Activated CD4-positive, alpha-beta T cell treated with anti-CD3 and anti-CD28 coated beads for 1 hour (primary cell): Measurements from ENCODE around the gene SSUH2.
A peak's percentile ranks its signal among the peaks of the same experiment; 100 is the strongest.

Experiments used
- DNase-seq: peaks from one replicate; pipeline ENCODE4 v3.0.0-alpha.2; 2020

Gene SSUH2

GRCh38 chr3:8639659-8640000 is 5.0 kb downstream of the SSUH2 start:
- DNase-seq, result no peak

DNA sequence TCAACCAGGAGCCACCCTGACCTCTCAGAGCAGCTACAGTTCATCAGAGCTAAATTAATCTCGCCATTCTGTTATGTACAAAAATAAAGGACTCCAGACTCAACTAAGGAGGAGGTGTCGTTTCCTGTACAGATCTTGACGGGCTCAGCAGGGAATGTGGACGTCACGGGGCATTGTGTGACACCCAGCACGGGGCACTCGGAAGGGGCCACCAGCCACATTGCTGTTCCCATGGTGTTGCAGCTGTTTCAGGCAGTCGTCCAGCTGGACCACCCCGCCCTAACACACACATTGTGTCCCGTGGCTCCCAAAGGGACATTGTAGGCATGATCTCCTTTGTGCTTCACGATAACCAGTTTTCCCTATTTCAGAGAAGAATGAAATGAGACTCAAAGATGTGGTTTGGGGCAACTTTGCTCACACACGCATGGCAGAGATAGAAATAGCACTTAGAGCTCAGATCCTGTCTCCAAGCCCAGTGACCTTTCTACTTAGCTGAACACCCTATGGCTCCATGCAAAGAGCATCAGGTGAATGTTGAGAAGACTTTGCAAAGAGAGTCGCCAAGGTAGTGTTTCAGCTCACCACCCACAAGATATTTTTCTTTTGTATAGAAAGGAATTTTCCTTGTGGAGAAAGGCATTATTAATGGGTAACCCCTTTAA is 5.5 kb downstream of the SSUH2 start:
- DNase-seq, result no peak

DNA sequence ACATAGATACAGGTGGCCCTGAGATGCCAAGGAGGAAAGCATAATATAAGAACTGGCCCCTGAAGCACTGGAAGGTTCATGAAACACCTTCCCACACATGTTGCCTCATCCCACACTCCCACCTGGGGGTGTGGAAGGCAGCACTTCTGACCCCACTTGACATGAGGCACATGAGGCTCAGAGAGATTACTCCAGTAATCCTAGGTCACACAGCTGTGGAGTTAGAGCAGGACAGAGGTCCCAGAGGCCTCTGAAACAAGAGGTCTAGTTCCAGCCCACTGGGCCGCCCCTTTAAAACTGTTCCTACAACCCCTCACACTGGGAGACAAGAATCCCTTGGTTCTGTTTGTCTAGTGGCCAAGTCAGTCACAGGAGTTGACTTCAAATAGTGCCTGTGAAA is 7.2 kb downstream of the SSUH2 start:
- no peak for DNase-seq

DNA sequence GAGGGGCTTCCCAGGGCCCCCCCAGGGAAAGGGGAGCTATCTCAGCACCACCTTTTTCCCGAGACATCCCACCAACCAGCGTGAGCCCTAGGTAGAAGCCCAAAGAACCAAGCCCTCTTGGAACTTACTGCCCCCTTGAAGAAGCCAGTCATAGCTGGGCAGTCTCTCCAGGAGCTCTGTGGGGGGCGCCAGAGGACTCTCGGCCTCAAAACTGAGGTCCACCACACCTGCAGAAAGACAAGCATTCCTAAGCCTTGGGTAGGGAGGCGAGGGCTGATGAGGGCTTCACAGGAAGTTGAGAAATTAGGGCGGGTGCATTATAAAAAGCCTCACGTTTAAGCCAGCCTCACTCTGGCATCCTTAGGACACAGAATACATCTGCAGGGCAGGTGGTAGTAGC is 9.0 kb downstream of the SSUH2 start:
- no peak for DNase-seq

- DNase-seq, result no peak
Measured at GRCh38 chr3:8635125-8635524, 9.5 kb downstream of the SSUH2 start.

DNA sequence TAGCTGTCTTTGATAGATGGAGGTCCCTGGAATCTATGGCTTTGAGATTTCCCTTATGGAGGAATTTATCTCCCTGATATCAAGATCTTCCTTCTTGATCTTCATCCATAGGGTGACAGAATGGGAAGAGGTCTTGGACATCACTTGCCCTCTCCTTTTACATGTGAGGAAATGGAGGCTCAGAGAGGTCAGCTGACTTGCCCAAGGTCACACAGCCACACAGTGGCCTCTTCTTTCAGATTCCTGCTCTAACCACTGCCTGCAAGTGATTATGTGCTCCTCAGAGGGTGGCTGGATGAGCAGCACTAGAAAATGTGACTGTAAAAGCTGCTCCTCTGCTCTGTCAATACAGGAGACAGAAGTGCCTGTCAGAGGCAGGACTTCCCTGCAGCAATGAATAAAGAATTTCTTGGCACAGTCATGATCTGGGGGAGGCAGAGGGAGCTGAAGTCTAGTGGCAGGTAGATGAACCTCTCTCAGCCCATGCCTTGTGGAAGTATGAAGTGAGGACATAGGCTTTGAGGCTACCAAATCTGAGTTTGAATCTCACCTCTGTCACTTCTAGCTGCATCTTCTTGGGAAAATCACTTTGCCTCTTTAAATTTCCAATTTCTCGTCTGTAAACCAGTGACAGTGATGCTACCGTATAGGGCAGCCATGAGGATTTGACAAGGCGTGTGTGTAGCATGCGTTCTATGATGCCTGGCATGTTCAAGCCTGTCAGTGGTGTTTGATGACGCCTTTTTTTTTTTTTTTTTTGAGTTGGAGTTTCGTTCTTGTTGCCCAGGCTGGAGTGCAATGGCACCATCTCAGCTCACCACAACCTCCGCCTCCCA is 12.0 kb downstream of the SSUH2 start:
- no peak for DNase-seq

DNA sequence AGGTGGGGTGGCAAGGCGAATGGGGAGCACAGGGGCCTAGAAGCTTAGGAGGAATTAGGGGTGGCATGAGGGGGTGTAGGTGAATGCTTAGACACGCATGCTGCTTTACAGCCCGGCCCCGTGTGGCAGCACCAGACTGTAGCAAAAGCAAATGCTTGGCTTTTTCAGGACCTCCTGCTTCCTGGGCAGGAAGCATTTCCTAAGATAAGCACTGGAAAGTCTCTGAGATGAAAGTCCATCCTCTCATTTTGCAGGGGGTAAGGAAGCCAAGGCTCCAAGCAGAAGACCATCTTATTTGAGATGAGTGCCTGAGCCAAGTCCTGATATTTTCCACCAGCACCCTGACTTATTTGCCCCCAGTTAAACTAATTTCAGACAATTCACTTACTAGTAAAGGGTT is 12.9 kb downstream of the SSUH2 start:
- no peak for DNase-seq

- DNase-seq, result peak; percentile 38
Measured at GRCh38 chr3:8629151-8630021, 15.2 kb downstream of the SSUH2 start.

DNA sequence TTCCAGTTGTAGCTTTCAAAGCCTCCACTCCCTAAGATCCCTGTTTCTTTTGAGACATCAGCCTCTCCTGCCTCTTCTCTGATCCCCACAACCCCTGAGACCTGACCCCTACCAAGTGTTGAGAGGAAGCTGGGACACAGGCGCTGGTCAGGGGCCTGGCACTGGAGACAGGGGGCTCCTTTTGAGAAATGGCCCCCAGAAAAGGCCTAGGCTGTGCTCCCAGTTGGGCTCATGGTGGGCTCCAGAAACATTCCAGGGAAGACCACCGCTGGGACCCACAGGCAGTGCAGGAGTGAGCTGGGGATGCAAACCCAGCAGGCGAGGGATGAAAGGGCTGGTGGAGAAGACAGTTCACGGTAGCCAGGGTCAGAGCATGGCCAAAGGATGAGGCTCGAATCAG is 16.6 kb downstream of the SSUH2 start:
- no peak for DNase-seq

DNA sequence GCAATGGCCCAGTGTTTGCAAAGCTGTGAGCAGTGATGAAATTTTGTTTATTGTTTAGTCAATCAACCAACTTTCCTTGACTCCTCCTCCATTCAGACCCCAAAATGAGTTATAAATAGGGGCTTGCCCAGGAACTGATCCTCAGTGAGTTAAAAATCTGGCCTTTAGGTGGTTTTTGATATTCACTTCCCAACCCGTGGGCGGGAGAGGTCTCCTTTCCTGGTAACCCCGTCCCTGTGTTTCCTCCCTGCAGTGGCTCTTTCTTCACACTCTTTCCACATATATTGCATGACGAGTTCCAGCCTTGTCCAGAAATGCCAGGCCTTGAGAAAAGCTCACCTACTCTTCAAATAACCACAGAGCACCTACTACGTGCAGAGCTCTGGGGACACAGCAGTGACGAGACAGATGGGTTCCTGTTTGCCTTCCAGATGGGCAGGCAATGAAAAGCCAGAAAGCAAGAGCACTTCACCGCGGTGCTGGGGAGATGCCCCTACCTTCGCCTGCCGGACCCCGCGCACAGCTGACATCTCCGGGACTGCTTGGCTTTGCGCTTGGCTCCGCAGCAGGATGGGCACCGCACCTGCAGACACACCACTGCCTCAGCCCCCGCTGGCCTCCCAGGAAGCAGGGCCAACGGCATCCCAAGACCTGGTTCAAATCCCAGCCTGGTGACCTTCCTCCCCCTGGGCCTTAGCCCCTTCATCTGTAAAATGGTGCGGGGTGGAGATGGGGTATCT is 17.2 kb downstream of the SSUH2 start:
- DNase-seq, result no peak

- DNase-seq, result no peak
Measured at GRCh38 chr3:8625991-8626390, 18.6 kb downstream of the SSUH2 start.

- no peak for DNase-seq
Measured at GRCh38 chr3:8624612-8625011, 20.0 kb downstream of the SSUH2 start.

DNA sequence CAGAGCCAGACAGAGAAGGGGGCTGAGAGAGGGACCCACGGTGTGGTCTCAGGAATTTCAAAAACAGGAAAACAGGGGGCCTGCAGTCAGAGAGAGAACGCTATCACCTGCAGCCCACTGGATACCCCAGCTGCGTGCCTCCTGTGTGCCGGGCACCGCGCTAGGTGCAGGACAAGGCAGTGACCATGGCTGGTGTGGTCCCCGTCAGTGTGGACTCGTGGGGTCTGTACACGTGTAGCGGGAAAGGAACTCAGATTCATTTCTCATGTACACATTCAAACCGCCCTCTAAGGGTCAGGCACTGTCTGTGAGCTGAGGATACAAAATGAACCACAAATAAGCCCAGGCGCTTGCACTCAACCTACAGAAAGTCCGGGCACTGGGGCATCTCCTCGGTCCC is 20.9 kb downstream of the SSUH2 start:
- no peak for DNase-seq

DNA sequence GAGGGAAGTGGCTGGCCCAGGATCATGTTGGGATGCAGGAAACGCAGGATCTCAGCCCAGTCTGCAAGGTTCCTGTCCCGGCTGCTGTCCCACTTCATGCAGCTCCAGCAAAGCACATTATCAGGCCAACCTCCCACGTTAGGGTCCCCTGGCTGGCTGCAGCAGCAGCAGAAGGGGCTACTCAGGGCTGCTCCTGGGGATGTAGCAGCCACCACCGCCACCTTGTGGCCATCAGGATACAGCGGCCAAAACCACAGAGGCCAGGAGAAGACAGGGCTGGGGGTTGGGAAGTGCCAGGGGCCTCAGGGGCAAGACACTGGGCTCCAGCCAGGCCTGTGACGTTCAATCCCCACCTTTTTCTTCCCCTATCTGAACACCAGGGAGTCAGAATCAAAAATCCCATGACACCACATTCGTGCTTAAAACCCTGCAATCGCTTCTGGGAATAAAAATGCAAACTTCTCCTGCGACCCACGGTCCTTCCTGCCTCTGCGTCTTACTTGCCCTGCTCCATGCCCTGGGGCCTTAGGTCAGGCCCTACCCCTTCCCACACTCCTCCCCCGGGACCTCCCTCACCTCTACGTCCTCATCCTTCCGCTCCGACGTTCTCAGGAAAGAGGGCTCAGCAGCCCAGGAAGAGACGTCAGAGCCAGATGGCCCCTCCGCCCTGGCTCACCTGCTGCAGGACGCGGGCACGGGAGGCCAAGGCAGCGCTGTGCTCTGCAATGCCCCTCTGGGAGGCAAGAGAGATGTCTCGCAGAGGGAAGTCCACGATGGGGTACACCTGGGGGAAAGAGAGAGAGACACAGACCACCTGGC is 21.5 kb downstream of the SSUH2 start:
- no peak for DNase-seq

DNA sequence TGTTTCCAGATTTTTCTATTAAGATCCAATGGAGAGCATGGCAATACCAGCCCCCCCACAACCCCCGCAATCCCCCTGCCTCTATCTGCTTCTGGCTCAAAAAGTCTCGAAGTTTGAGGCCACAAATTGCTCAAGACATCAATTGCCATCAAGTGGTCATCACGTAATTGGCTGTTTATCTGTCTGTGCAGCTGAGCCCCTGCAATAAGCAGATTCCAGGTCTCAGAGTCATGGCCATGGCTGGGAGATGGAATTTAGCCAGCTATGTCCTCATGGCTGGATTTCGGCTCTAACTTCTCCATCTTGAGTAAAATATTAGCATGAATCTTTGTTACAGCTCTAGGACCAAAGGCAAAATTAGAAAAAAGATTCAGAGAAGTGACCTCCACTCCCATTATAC is 22.7 kb downstream of the SSUH2 start:
- no peak for DNase-seq

DNA sequence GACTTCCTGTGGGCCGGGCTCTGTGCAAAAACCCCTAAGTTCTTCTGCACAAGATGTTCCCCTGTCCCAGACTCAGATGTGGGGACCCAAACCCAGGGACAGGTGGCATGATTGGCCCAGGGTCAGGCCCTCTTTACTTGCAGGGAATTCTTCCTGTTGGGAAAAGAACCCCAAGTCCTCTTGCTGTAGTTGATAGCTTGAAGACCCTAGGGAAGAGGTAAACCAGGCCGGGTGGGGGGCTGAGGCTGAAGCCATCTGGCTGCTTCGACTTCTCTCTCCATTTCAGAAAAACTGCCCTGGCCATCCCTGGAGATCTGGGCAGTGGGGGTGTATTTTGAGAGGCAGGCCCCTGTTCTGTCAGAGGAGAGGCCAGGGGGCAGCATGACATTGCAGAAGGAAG is 23.5 kb downstream of the SSUH2 start:
- no peak for DNase-seq

DNA sequence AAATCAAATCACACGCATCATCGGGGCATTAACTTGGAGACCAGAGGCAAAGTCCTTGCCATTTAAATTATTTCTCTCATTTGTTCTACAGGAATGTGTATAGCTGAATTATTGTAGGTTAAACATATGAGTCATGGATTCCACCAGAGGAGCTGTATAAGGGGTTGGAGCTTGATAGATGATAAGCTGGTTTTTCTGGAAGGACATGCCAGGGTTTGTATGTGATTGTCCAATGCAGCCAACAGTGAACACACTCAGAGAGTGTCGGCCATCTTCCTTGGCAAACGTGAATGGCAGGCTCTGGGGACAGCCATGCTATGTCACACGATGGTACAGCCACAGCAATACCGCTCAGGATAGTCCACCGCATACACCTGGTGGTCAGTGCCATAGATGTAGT is 25.1 kb downstream of the SSUH2 start:
- no peak for DNase-seq

DNA sequence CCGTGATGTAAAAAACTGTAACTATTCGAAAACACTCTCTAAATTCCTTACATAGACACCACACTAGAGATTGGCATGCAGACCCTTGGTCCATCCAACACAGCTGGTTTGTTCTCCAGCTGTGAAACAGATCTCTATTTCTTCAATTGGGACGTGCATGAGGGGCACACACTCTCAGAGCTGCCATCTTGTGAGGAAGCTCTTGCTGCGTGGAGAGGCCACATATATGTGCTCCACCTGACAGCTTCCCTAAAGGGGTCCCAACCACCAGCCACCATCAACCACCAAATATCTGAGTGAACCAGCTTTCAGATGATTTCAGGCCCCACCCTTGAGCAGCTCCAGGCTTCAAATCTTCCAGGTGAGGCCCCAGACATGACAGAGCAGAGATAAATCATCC is 25.6 kb downstream of the SSUH2 start:
- no peak for DNase-seq

DNA sequence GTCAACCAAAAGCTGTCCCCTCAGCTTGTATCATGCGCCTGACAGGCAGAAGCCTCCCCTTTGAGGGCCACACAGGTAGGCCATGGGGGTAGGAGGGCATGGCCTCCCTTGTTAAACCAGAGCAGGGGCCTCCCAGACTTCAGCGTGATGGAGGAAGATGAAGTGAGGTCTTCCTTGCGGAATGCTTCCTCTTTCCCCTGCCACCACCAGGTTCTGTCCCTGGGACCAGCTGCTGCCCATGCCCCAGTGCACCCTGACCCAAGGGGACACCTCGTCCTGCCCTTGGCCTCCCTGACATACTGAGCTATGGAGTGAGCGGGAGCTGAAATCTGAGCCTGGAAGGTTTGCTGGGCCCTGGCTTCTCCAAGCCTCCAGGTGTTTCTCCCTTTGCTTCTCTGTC is 26.7 kb downstream of the SSUH2 start:
- DNase-seq, result no peak

- DNase-seq, result no peak
Measured at GRCh38 chr3:8610951-8611350, 33.6 kb downstream of the SSUH2 start.

DNA sequence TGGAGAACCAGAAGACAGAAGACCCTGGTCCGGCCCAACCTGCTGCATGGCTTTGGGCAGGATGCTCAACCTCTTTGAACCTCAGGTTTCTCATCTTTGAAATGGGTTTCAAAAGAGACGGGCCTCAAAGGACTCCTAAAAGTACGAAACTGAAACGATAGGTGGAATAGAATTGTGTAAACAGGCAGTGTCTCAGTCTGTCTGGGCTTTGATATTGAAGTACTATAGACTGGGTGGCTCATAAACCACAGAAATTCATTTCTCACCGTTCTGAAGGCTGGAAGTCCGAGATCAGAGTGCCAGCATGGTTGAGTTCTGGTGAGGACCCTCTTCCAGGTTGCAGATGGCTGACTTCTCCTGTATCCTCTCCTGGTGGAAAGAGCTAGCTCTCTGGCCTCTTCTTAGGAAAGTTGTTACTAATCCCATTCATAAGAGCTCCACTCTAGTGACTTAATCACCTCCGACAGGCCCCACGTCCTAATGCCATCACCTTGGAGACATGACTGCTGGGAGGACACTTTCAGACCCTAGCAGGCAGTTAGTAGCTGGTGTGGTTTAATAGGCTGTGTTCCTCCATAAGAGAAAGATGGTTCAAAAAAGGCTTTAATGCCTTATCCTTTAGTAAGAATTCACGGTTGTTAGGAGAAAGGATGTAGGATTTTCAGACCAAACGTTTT is 35.7 kb downstream of the SSUH2 start:
- no peak for DNase-seq
